Stimulated activated CD4-positive, alpha-beta T cell treated with anti-CD3 and anti-CD28 coated beads, Interleukin-12 subunit alpha, Interleukin-12 subunit beta, amount 100 ng/mL, for 4 hours (primary cell): Measurements from ENCODE around the gene PNPLA7.
"Not testable (repeated sequence)": the region's sequence is repeated elsewhere in the genome, so short reads cannot be mapped to it uniquely, and the experiment has no call there.

ENCODE experiments used
- DNase-seq: peaks from one replicate; pipeline ENCODE4 v3.0.0-alpha.2; 2020

The PNPLA7 gene

GRCh38 chr9:137410891-137411249, 139.3 kb downstream of the PNPLA7 start:
- DNase-seq, result no peak

GRCh38 chr9:137410236-137410890, 139.8 kb downstream of the PNPLA7 start:
- DNase-seq, result not testable (repeated sequence)
